Tibial nerve (tissue), 4 donors: ENCODE results near the gene ALG10B.

ENCODE experiments used
- CTCF ChIP-seq, 5 experiments: fragments of 200-600 bp in 3 of 5; fragments of 450-650 bp in 2 of 5; sonication (generic) in 3 of 5; IDR thresholded peaks; one replicate each; pipeline ENCODE4 v1.5.1; 2016 to 2019; ENCODE audit warnings: antibody characterized with exemption in 5 of 5, mild to moderate bottlenecking in 3 of 5, moderate library complexity in 2 of 5
- EP300 ChIP-seq, 2 donors: sonication (generic); formaldehyde crosslinking; IDR thresholded peaks; one replicate each; pipeline ENCODE4 v1.6.1; 2017; ENCODE audit warnings: antibody characterized with exemption in 2 of 2, mild to moderate bottlenecking in 1 of 2
- POLR2A ChIP-seq, 2 donors: fragments of 450-650 bp; IDR thresholded peaks; one replicate each; pipeline ENCODE4 v1.6.1; 2017; ENCODE audit warnings: antibody characterized with exemption in 2 of 2, mild to moderate bottlenecking in 2 of 2, moderate library complexity in 2 of 2

DNA sequence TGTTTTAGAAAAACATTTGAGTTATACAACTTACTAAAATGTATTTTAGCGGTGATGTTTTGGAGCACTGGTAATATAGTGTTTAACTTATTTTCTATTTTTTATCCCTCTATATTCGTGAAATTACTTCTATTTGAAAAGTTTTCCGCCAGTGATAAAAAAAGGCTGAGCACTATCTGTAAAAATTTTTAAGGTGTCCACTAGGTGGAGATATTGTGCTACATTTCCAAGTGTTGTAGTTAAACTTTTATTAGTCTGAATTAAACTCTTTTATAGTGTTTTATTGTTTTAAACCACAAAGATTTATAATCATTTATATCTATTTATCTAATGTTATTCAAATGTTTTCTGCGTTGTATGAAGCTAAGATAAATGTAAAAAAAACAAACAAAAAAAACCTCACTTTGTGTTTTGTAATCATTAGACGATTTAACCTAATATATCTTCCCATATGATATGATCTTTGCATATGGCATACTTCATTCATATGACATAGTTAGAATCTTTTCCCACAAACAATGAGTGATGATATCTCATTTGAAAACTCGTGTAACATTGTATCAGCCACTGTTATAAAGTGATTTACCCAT lies 11.8 kb downstream of the ALG10B start:
- TF ChIP-seq CTCF (IDR thresholded peaks at IDR 0.05) (peak; percentile 35 to 66 (median 54)), EP300 (IDR thresholded peaks at IDR 0.05) (no peak), POLR2A (IDR thresholded peaks at IDR 0.05) (no peak)
